ENCODE results near the gene UBE3C.
"Not testable (repeated sequence)": the region's sequence is repeated elsewhere in the genome, so short reads cannot be mapped to it uniquely, and the experiment has no call there.

UBE3C gene

DNA sequence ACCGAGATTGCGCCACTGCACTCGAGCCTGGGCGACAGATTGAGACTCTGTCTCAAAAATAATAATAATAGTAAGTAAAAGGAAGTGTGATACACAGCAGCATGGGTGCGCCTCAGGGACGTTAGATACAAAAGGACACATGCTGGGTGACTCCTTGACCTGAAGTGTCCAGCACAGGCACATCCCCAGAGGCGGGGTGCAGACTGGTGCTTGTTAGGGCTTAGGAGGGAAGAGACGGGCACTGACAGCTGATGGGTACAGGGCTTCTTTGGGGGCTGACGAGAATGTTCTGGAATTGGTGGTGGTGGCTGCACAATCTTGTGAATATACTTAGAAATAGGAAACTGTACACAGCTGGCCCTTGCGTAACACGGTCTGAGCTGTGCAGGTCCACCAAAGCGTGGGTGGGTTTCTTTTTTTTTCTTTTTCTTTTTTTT is 136.3 kb downstream of the UBE3C start:
- Histone ChIP-seq H4K20me1 (ENCODE audit: insufficient read depth, low read length) (no peaks in the 10 kb centered on the region), H3K9me3 (replicated peaks; ENCODE audit: insufficient read depth, low read length) (no peaks in the 10 kb centered on the region), H3K4me1 (ENCODE audit: low read length) (no peaks in the 10 kb centered on the region), H3K4me2 (ENCODE audit: low read depth, low read length) (no peak overlapping the region), H3K27me3 (replicated peaks; ENCODE audit: insufficient read depth, low read length) (peaks cover 22% of the 10 kb centered on the region), H3K4me3 (ENCODE audit: low read length) (no peak overlapping the region), H3K27ac (ENCODE audit: low read length) (no peak overlapping the region), H3K9ac (ENCODE audit: low read length) (no peak overlapping the region), H3K36me3 (replicated peaks; ENCODE audit: insufficient read depth, low read length) (no peaks in the 10 kb centered on the region), H3F3A (ENCODE audit: insufficient read depth, low read length) (peaks cover 9% of the 10 kb centered on the region; the same call in 1 of the 2 replicates), H3K9me2 (replicated peaks; ENCODE audit: insufficient read depth, low read length) (no peaks in the 10 kb centered on the region), H2AFZ (ENCODE audit: low read length) (no peak overlapping the region), H3K79me2 (ENCODE audit: low read length) (no peaks in the 10 kb centered on the region)
- DNase-seq = no peak
- TF ChIP-seq EZH2 (optimal IDR thresholded peaks at IDR 0.05; ENCODE audit: low read depth, low read length) (no peak), CTCF (IDR thresholded peaks at IDR 0.05; ENCODE audit: low read length) (no peak), EZH2phosphoT487 (IDR thresholded peaks at IDR 0.05; ENCODE audit: low read length) (no peak)

GRCh38 chr7:157276091-157276561 is 137.4 kb downstream of the UBE3C start:
- Histone ChIP-seq H2AFZ (ENCODE audit: low read length) (no peak overlapping the region), H3K9ac (ENCODE audit: low read length) (no peak overlapping the region), H3F3A (ENCODE audit: insufficient read depth, low read length) (peaks cover 9% of the 10 kb centered on the region; the same call in 1 of the 2 replicates), H3K27me3 (replicated peaks; ENCODE audit: insufficient read depth, low read length) (peaks cover 31% of the 10 kb centered on the region), H3K9me3 (replicated peaks; ENCODE audit: insufficient read depth, low read length) (no peaks in the 10 kb centered on the region), H3K4me3 (ENCODE audit: low read length) (no peak overlapping the region), H3K36me3 (replicated peaks; ENCODE audit: insufficient read depth, low read length) (no peaks in the 10 kb centered on the region), H3K9me2 (replicated peaks; ENCODE audit: insufficient read depth, low read length) (no peaks in the 10 kb centered on the region), H3K4me2 (ENCODE audit: low read depth, low read length) (no peak overlapping the region), H3K79me2 (ENCODE audit: low read length) (no peaks in the 10 kb centered on the region), H3K27ac (ENCODE audit: low read length) (no peak overlapping the region), H3K4me1 (ENCODE audit: low read length) (no peaks in the 10 kb centered on the region), H4K20me1 (ENCODE audit: insufficient read depth, low read length) (no peaks in the 10 kb centered on the region)
- no peak for DNase-seq
- no peak for TF ChIP-seq EZH2 (optimal IDR thresholded peaks at IDR 0.05; ENCODE audit: low read depth, low read length)
- no peak for TF ChIP-seq CTCF (IDR thresholded peaks at IDR 0.05; ENCODE audit: low read length)
- no peak for TF ChIP-seq EZH2phosphoT487 (IDR thresholded peaks at IDR 0.05; ENCODE audit: low read length)

- H2AFZ ChIP-seq (ENCODE audit: low read length) = no peak overlapping the region
- no peak overlapping the region for H3K4me2 ChIP-seq (ENCODE audit: low read depth, low read length)
- no peak for DNase-seq
- H3K4me1 ChIP-seq (ENCODE audit: low read length) = no peaks in the 10 kb centered on the region
- H3F3A ChIP-seq (ENCODE audit: insufficient read depth, low read length) = peaks cover 4% of the 10 kb centered on the region; the same call in 1 of the 2 replicates
- no peak overlapping the region for H3K27ac ChIP-seq (ENCODE audit: low read length)
- H3K9me3 ChIP-seq (replicated peaks; ENCODE audit: insufficient read depth, low read length) = no peaks in the 10 kb centered on the region
- no peaks in the 10 kb centered on the region for H3K36me3 ChIP-seq (replicated peaks; ENCODE audit: insufficient read depth, low read length)
- peaks cover 37% of the 10 kb centered on the region for H3K27me3 ChIP-seq (replicated peaks; ENCODE audit: insufficient read depth, low read length)
- H3K9ac ChIP-seq (ENCODE audit: low read length) = no peak overlapping the region
- no peak overlapping the region for H3K4me3 ChIP-seq (ENCODE audit: low read length)
- no peaks in the 10 kb centered on the region for H3K79me2 ChIP-seq (ENCODE audit: low read length)
- no peak for TF ChIP-seq EZH2 (optimal IDR thresholded peaks at IDR 0.05; ENCODE audit: low read depth, low read length)
- TF ChIP-seq EZH2phosphoT487 (IDR thresholded peaks at IDR 0.05; ENCODE audit: low read length) = no peak
- no peak for TF ChIP-seq CTCF (IDR thresholded peaks at IDR 0.05; ENCODE audit: low read length)
- H4K20me1 ChIP-seq (ENCODE audit: insufficient read depth, low read length) = no peaks in the 10 kb centered on the region
- H3K9me2 ChIP-seq (replicated peaks; ENCODE audit: insufficient read depth, low read length) = no peaks in the 10 kb centered on the region
Measured at GRCh38 chr7:157276731-157277562, 138.2 kb downstream of the UBE3C start.

DNA sequence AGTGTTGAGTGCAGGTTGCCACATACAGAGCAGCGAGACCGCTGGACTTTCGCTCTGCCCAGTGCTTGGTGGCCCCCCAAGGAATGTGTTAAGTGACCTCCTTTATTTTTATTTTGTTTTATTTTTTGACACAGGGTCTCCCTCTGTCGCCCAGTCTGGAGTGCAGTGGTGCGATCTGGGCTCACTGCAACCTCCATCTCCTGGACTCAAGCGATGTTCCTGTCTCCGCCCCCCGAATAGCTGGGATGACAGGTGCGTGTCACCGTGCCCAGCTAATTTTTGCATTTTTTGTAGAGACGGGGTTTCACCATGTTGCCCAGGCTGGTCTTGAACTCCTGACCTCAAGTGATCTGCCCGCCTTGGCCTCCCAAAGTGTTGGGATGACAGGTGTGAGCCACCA is 138.8 kb downstream of the UBE3C start:
- H3K79me2 ChIP-seq (ENCODE audit: low read length); H3K9me2 ChIP-seq (replicated peaks; ENCODE audit: insufficient read depth, low read length); H4K20me1 ChIP-seq (ENCODE audit: insufficient read depth, low read length); H3K4me2 ChIP-seq (ENCODE audit: low read depth, low read length); H3K9ac ChIP-seq (ENCODE audit: low read length); H3K4me1 ChIP-seq (ENCODE audit: low read length); H2AFZ ChIP-seq (ENCODE audit: low read length); H3K9me3 ChIP-seq (replicated peaks; ENCODE audit: insufficient read depth, low read length); DNase-seq; H3K36me3 ChIP-seq (replicated peaks; ENCODE audit: insufficient read depth, low read length); H3K4me3 ChIP-seq (ENCODE audit: low read length); H3F3A ChIP-seq (ENCODE audit: insufficient read depth, low read length); H3K27ac ChIP-seq (ENCODE audit: low read length): not testable (repeated sequence)
- H3K27me3 ChIP-seq (replicated peaks; ENCODE audit: insufficient read depth, low read length) = peaks cover 37% of the 10 kb centered on the region

Measured in MM.1S (cell line).